Ishikawa (cell line): ENCODE measurements around the gene SLC15A3.

Source experiments
- CEBPB ChIP-seq: IDR thresholded peaks from 2 replicates; pipeline ENCODE4 v1.6.1; 2012
- CREB1 ChIP-seq: IDR thresholded peaks from 2 replicates; pipeline ENCODE4 v1.6.1; 2012; ENCODE audit warnings: low read depth
- EGR1 ChIP-seq: IDR thresholded peaks from 2 replicates; pipeline ENCODE4 v1.6.1; 2012
- EP300 ChIP-seq: IDR thresholded peaks from 2 replicates; pipeline ENCODE4 v1.6.1; 2012; ENCODE audit warnings: borderline replicate concordance
- FOXM1 ChIP-seq: IDR thresholded peaks from 2 replicates; pipeline ENCODE4 v1.6.1; 2012; ENCODE audit warnings: low read depth, borderline replicate concordance
- NFIC ChIP-seq: IDR thresholded peaks from 2 replicates; pipeline ENCODE4 v1.6.1; 2012
- RAD21 ChIP-seq: IDR thresholded peaks from 2 replicates; pipeline ENCODE4 v1.6.1; 2012; ENCODE audit warnings: low read depth
- TAF1 ChIP-seq: IDR thresholded peaks from 2 replicates; pipeline ENCODE4 v1.6.1; 2012; ENCODE audit warnings: low read depth, mild to moderate bottlenecking
- TCF12 ChIP-seq: IDR thresholded peaks from 2 replicates; pipeline ENCODE4 v1.6.1; 2012; ENCODE audit warnings: low read depth
- TEAD4 ChIP-seq: IDR thresholded peaks from 2 replicates; pipeline ENCODE4 v1.6.1; 2012
- YY1 ChIP-seq: IDR thresholded peaks from 2 replicates; pipeline ENCODE4 v1.6.1; 2012; ENCODE audit warnings: low read depth
- ZBTB7A ChIP-seq: IDR thresholded peaks from 2 replicates; pipeline ENCODE4 v1.6.1; 2012; ENCODE audit warnings: low read depth
- TF ChIP-seq, protein P1 (sequence below): IDR thresholded peaks from 2 replicates; pipeline ENCODE4 v1.6.1; 2012; ENCODE audit warnings: low read depth, mild to moderate bottlenecking
- TF ChIP-seq, protein P2 (sequence below): IDR thresholded peaks from 2 replicates; pipeline ENCODE4 v1.6.1; 2012
- TF ChIP-seq, protein P3 (sequence below): IDR thresholded peaks from 2 replicates; pipeline ENCODE4 v1.6.1; 2012

Gene SLC15A3

GRCh38 chr11:60974726-60975125 is 22.8 kb upstream of the SLC15A3 start:
- TF ChIP-seq YY1 (no peak), TAF1 (no peak), RAD21 (no peak), FOXM1 (no peak), CEBPB (no peak), TCF12 (no peak), TEAD4 (no peak), CREB1 (no peak), EP300 (no peak), EGR1 (no peak), NFIC (no peak), ZBTB7A (no peak)
- TF ChIP-seq, protein P1, sequence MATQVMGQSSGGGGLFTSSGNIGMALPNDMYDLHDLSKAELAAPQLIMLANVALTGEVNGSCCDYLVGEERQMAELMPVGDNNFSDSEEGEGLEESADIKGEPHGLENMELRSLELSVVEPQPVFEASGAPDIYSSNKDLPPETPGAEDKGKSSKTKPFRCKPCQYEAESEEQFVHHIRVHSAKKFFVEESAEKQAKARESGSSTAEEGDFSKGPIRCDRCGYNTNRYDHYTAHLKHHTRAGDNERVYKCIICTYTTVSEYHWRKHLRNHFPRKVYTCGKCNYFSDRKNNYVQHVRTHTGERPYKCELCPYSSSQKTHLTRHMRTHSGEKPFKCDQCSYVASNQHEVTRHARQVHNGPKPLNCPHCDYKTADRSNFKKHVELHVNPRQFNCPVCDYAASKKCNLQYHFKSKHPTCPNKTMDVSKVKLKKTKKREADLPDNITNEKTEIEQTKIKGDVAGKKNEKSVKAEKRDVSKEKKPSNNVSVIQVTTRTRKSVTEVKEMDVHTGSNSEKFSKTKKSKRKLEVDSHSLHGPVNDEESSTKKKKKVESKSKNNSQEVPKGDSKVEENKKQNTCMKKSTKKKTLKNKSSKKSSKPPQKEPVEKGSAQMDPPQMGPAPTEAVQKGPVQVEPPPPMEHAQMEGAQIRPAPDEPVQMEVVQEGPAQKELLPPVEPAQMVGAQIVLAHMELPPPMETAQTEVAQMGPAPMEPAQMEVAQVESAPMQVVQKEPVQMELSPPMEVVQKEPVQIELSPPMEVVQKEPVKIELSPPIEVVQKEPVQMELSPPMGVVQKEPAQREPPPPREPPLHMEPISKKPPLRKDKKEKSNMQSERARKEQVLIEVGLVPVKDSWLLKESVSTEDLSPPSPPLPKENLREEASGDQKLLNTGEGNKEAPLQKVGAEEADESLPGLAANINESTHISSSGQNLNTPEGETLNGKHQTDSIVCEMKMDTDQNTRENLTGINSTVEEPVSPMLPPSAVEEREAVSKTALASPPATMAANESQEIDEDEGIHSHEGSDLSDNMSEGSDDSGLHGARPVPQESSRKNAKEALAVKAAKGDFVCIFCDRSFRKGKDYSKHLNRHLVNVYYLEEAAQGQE, result no peak
- TF ChIP-seq, protein P2, sequence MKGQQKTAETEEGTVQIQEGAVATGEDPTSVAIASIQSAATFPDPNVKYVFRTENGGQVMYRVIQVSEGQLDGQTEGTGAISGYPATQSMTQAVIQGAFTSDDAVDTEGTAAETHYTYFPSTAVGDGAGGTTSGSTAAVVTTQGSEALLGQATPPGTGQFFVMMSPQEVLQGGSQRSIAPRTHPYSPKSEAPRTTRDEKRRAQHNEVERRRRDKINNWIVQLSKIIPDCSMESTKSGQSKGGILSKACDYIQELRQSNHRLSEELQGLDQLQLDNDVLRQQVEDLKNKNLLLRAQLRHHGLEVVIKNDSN, result no peak
- TF ChIP-seq, protein P3, sequence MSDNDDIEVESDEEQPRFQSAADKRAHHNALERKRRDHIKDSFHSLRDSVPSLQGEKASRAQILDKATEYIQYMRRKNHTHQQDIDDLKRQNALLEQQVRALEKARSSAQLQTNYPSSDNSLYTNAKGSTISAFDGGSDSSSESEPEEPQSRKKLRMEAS, result no peak

- TF ChIP-seq TCF12, result no peak
- TF ChIP-seq EGR1, result no peak
- TF ChIP-seq, protein P1, result no peak
- TF ChIP-seq, protein P2, result no peak
- no peak for TF ChIP-seq ZBTB7A
- TF ChIP-seq CREB1, result no peak
- TF ChIP-seq RAD21, result no peak
- TF ChIP-seq EP300, result no peak
- TF ChIP-seq YY1, result no peak
- no peak for TF ChIP-seq TAF1
- TF ChIP-seq TEAD4, result no peak
- TF ChIP-seq, protein P3, result no peak
- no peak for TF ChIP-seq CEBPB
- TF ChIP-seq FOXM1, result no peak
- no peak for TF ChIP-seq NFIC
Observed at GRCh38 chr11:60973699-60974098, 21.7 kb upstream of the SLC15A3 start.

DNA sequence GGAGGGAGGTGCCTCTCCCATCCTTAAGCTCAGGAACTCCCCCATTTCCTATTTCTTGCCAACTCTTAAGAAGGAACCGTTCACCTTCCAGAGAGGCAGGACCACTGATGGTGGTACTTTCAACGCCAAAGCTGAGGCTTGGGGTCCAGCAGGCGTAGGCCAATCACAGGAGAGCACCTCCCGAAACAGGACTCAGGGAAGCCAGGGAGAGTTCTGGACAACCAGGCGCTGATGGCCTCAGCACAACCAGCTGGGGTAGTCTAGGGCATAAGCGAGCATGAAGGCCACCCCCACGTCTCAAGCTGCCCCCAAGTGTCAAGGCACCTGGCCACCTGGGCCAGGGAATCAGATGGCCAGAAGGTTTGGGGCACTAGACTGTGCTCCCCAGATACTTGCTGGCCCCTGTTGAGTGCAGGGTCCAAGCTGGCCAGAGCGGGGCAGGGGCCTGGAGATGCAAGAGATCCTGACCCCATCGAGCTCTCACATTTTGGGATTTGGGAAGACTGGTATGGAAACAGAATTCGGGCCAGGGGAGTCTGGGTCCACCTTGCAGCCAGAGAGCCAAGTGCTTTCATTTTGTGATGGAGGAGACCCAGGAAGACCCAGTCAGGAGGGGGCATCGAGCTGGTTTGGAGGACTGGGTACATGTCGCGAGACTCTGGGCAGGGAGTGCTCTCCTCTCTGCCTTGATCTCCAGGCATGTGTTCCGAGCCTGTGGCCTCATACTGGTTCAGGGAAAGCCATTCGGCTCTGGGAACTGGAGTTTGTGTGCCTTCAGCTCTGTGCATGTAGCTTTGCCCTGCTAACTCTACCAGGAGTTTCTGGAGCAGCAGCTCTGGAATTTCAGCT is 20.4 kb upstream of the SLC15A3 start:
- no peak for TF ChIP-seq RAD21
- TF ChIP-seq NFIC, result no peak
- no peak for TF ChIP-seq CREB1
- TF ChIP-seq ZBTB7A, result no peak
- TF ChIP-seq, protein P3, result no peak
- no peak for TF ChIP-seq FOXM1
- TF ChIP-seq CEBPB, result no peak
- TF ChIP-seq, protein P2, result no peak

DNA sequence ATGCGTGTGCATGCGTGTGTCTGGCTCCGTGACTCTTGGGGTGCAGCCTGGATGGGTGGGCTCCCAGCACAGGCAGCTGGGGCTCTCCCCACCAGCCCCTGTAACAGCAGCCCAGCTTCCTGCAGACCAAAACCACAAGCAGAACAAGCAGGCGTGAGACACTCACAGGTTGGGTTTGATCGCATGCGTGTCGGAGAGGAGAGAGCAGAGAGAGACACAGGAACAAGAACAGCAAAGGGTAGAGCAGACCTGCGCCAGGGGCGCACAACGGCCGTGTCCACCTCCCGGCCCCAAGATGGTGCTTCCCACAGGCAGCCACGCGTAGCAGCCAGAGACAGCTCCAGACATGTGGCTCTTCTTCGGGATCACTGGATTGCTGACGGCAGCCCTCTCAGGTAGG is 19.5 kb upstream of the SLC15A3 start, which contains the start of gene CD6:
TSS of gene CD6 (plus strand) at position 161 of the 400 bp plus-strand sequence. CDS start at position 347, 186 bp downstream.
- TF ChIP-seq YY1 (no peak), CREB1 (no peak), RAD21 (no peak), TCF12 (no peak), CEBPB (no peak), FOXM1 (no peak), EGR1 (no peak), EP300 (no peak), NFIC (no peak), TAF1 (no peak), TEAD4 (no peak)
- TF ChIP-seq, protein P2, result no peak
- TF ChIP-seq, protein P3, result no peak
